Esophagus muscularis mucosa (tissue), 3 donors: ENCODE data around the gene AFMID.
A peak's percentile ranks its signal among the peaks of the same experiment; 100 is the strongest.

Experiments used
- POLR2A ChIP-seq: fragments of 450-650 bp; IDR thresholded peaks from one replicate; pipeline ENCODE4 v1.6.1; 2017; ENCODE audit warnings: antibody characterized with exemption, moderate library complexity, mild to moderate bottlenecking, low read depth
- POLR2AphosphoS5 ChIP-seq, 2 donors: sonication (generic); formaldehyde crosslinking; IDR thresholded peaks; one replicate each; pipeline ENCODE4 v1.6.1; 2017; ENCODE audit warnings: antibody characterized with exemption in 2 of 2
- TF ChIP-seq, protein P1 (sequence below), 3 experiments: fragments of 200-600 bp in 2 of 3; fragments of 450-650 bp in 1 of 3; sonication (generic) in 2 of 3; IDR thresholded peaks; one replicate each; pipeline ENCODE4 v1.5.1; 2017 to 2019; ENCODE audit warnings: antibody characterized with exemption in 3 of 3, mild to moderate bottlenecking in 2 of 3, moderate library complexity in 1 of 3

DNA sequence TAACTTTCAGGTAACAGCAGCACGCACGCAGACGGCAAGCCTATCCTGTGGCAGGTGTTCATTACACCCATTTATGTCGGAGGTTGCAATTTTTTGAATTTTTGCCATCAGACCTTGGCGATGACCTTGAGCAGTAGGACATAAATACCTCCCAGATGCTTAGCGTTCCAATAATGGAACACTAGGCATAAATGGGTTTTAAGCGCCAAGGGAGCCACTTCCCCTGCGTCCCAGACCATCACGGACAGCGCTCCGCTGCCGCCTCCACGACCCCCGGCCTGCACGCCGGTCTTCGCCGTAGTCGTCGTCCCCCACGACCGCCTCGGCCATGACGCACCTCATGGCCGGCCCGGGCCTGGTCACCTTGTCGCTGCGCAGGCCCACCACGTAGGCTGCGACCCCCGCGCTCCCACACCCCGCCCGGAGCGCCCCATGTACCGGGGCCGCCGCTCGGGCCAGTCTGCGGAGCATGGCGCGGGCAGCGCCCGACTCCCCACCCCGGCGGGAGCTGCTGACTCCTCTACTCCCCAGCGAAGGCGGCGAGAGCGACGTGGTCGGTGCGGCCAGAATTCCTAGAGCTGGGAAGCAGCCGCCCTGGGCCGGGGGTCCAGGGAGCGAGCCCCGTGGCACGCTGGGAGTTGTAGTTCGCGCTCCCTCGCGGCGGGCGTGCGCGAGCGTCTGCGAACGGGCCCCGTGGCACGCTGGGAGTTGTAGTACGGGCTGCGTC is 66.9 kb downstream of the AFMID start:
- TF ChIP-seq, protein P1, sequence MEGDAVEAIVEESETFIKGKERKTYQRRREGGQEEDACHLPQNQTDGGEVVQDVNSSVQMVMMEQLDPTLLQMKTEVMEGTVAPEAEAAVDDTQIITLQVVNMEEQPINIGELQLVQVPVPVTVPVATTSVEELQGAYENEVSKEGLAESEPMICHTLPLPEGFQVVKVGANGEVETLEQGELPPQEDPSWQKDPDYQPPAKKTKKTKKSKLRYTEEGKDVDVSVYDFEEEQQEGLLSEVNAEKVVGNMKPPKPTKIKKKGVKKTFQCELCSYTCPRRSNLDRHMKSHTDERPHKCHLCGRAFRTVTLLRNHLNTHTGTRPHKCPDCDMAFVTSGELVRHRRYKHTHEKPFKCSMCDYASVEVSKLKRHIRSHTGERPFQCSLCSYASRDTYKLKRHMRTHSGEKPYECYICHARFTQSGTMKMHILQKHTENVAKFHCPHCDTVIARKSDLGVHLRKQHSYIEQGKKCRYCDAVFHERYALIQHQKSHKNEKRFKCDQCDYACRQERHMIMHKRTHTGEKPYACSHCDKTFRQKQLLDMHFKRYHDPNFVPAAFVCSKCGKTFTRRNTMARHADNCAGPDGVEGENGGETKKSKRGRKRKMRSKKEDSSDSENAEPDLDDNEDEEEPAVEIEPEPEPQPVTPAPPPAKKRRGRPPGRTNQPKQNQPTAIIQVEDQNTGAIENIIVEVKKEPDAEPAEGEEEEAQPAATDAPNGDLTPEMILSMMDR (IDR thresholded peaks at IDR 0.05) = peak in 1 of 3 experiments; percentile 14
- TF ChIP-seq POLR2A = no peak
- peak; percentile 84 to 90 for TF ChIP-seq POLR2AphosphoS5 (IDR thresholded peaks at IDR 0.05)
